HEK293 (cell line): ENCODE data around the gene VGLL4.

ENCODE experiments used
- CTCF ChIA-PET: fragments of 350-600 bp; formaldehyde crosslinking; extraction: SDS; loops from one replicate; lab custom pipeline; 2021; ENCODE audit warnings: antibody characterized with exemption; lab: Yijun Ruan, JAX
- POLR2A ChIA-PET: fragments of 300-600 bp; formaldehyde crosslinking; extraction: SDS; loops from one replicate; lab custom pipeline; 2020; ENCODE audit warnings: antibody characterized with exemption, inconsistent platforms; lab: Yijun Ruan, JAX
- H3K27ac ChIP-seq: fragments of 200-500 bp; sonication (Bioruptor generic); 2 replicates; pipeline ENCODE4 v1.5.1; 2014; ENCODE audit warnings: low read depth, low read length, control low read depth, inconsistent platforms; ENCODE audit errors: extremely low read depth
- H3K36me3 ChIP-seq, 2 experiments: fragments of 200-500 bp in 1 of 2; sonication (Bioruptor generic) in 1 of 2; 1 replicate in 1 of 2; 2 replicates in 1 of 2; pipeline ENCODE4 v1.5.1; 2014 to 2017; ENCODE audit warnings: inconsistent platforms in 2 of 2, low read length in 2 of 2; ENCODE audit not compliant: control insufficient read depth in 2 of 2, insufficient read depth in 1 of 2
- H3K4me1 ChIP-seq: fragments of 200-500 bp; sonication (Bioruptor generic); 2 replicates; pipeline ENCODE4 v1.5.1; 2014; ENCODE audit warnings: mild to moderate bottlenecking, low read length, inconsistent platforms; ENCODE audit not compliant: control insufficient read depth, insufficient read depth
- H3K4me3 ChIP-seq: 2 replicates; pipeline ENCODE4 v1.5.1; 2011; ENCODE audit warnings: low read depth, mild to moderate bottlenecking, control low read depth, low read length, moderate library complexity
- H3K9me3 ChIP-seq: fragments of 200-500 bp; sonication (Bioruptor generic); 2 replicates; pipeline ENCODE4 v1.5.1; 2014; ENCODE audit warnings: low read depth, low read length, inconsistent platforms; ENCODE audit not compliant: control insufficient read depth, insufficient read depth
- BCL11A ChIP-seq: fragments of 450-650 bp; formaldehyde crosslinking; IDR thresholded peaks from 2 replicates; pipeline ENCODE4 v1.5.1; 2016; ENCODE audit warnings: low read depth, missing biosample characterization, missing genetic modification characterization
- HOXC10 ChIP-seq: sonication (generic); formaldehyde crosslinking; IDR thresholded peaks from 2 replicates; pipeline ENCODE4 v1.8.1; 2023; ENCODE audit warnings: mild to moderate bottlenecking, missing genetic modification reagents
- PRDM6 ChIP-seq: fragments of 450-650 bp; formaldehyde crosslinking; IDR thresholded peaks from 2 replicates; pipeline ENCODE4 v1.5.1; 2017; ENCODE audit warnings: missing biosample characterization, missing genetic modification characterization
- TCF7L2 ChIP-seq: IDR thresholded peaks from 2 replicates; pipeline ENCODE4 v1.6.1; 2011; ENCODE audit warnings: low read depth, mild to moderate bottlenecking, inconsistent platforms, low read length, moderate library complexity, borderline replicate concordance
- ZBTB8A ChIP-seq: fragments of 450-650 bp; formaldehyde crosslinking; IDR thresholded peaks from 2 replicates; pipeline ENCODE4 v1.5.1; 2016; ENCODE audit warnings: missing biosample characterization, missing genetic modification characterization
- ZNF155 ChIP-seq: fragments of 450-650 bp; formaldehyde crosslinking; IDR thresholded peaks from 2 replicates; pipeline ENCODE4 v1.5.1; 2016; ENCODE audit warnings: missing biosample characterization, missing genetic modification characterization
- ZNF16 ChIP-seq: fragments of 450-650 bp; formaldehyde crosslinking; IDR thresholded peaks from 2 replicates; pipeline ENCODE4 v1.5.1; 2016; ENCODE audit warnings: low read depth, missing biosample characterization, missing genetic modification characterization
- ZNF18 ChIP-seq: fragments of 450-650 bp; formaldehyde crosslinking; IDR thresholded peaks from 2 replicates; pipeline ENCODE4 v1.5.1; 2016; ENCODE audit warnings: missing biosample characterization, missing genetic modification characterization
- ZNF184 ChIP-seq: fragments of 450-650 bp; IDR thresholded peaks from 2 replicates; pipeline ENCODE4 v1.5.1; 2018; ENCODE audit warnings: missing biosample characterization, mild to moderate bottlenecking, missing genetic modification characterization
- ZNF24 ChIP-seq: fragments of 450-650 bp; formaldehyde crosslinking; IDR thresholded peaks from 2 replicates; pipeline ENCODE4 v1.5.1; 2016; ENCODE audit warnings: missing biosample characterization, missing genetic modification characterization
- ZNF280C ChIP-seq: fragments of 450-650 bp; formaldehyde crosslinking; IDR thresholded peaks from 2 replicates; pipeline ENCODE4 v1.5.1; 2016; ENCODE audit warnings: missing biosample characterization, missing genetic modification characterization
- ZNF350 ChIP-seq: fragments of 450-650 bp; formaldehyde crosslinking; IDR thresholded peaks from 2 replicates; pipeline ENCODE4 v1.5.0; 2017; ENCODE audit warnings: missing biosample characterization, mild to moderate bottlenecking, missing genetic modification characterization
- ZNF37A ChIP-seq: fragments of 450-650 bp; IDR thresholded peaks from 2 replicates; pipeline ENCODE4 v1.5.1; 2018; ENCODE audit warnings: missing biosample characterization, missing genetic modification characterization
- ZNF501 ChIP-seq: fragments of 450-650 bp; formaldehyde crosslinking; IDR thresholded peaks from 2 replicates; pipeline ENCODE4 v1.5.1; 2016; ENCODE audit warnings: missing biosample characterization, missing genetic modification characterization
- ZNF521 ChIP-seq: fragments of 450-650 bp; formaldehyde crosslinking; IDR thresholded peaks from 2 replicates; pipeline ENCODE4 v1.5.1; 2017; ENCODE audit warnings: missing biosample characterization, mild to moderate bottlenecking, missing genetic modification characterization
- ZNF549 ChIP-seq: fragments of 450-650 bp; IDR thresholded peaks from 2 replicates; pipeline ENCODE4 v1.5.1; 2018; ENCODE audit warnings: missing biosample characterization, missing genetic modification characterization, mild to moderate bottlenecking, inconsistent platforms, moderate library complexity
- ZNF561 ChIP-seq: fragments of 450-650 bp; IDR thresholded peaks from 2 replicates; pipeline ENCODE4 v1.5.1; 2018; ENCODE audit warnings: missing biosample characterization, missing genetic modification characterization, borderline replicate concordance
- ZNF596 ChIP-seq: fragments of 450-650 bp; IDR thresholded peaks from 2 replicates; pipeline ENCODE4 v1.5.0; 2018; ENCODE audit warnings: missing biosample characterization, mild to moderate bottlenecking, missing genetic modification characterization, moderate library complexity
- ZNF747 ChIP-seq: fragments of 450-650 bp; formaldehyde crosslinking; IDR thresholded peaks from 2 replicates; pipeline ENCODE4 v1.5.1; 2016; ENCODE audit warnings: missing biosample characterization, missing genetic modification characterization

VGLL4 gene

GRCh38 chr3:11555211-11555782 lies 88.4 kb downstream of the VGLL4 start:
- Histone ChIP-seq H3K27ac (no peak overlapping the region), H3K9me3 (no peaks in the 10 kb centered on the region), H3K36me3 (peaks cover 0 to 37% of the 10 kb centered on the region in 2 experiments; a peak in 2 of 3 replicates), H3K4me1 (peaks cover 5% of the 10 kb centered on the region; the same call in 1 of the 2 replicates), H3K4me3 (no peak overlapping the region)
- CTCF ChIA-PET = no interaction called here
- no peak for TF ChIP-seq ZNF37A (tag by site-specific recombination)
- no peak for TF ChIP-seq BCL11A (tag by site-specific recombination)
- TF ChIP-seq ZNF280C (tag by site-specific recombination) = no peak
- no peak for TF ChIP-seq ZBTB8A (tag by site-specific recombination)
- no peak for TF ChIP-seq PRDM6
- TF ChIP-seq ZNF18 = no peak
- TF ChIP-seq ZNF561 (tag by site-specific recombination) = no peak
- no peak for TF ChIP-seq ZNF521 (tag by site-specific recombination)
- TF ChIP-seq ZNF184 (tag by site-specific recombination) = no peak
- no peak for TF ChIP-seq ZNF350 (tag by site-specific recombination)
- TF ChIP-seq ZNF747 (tag by site-specific recombination) = no peak
- TF ChIP-seq ZNF16 = no peak
- TF ChIP-seq TCF7L2 = no peak
- POLR2A ChIA-PET = no interaction called here

GRCh38 chr3:11554666-11555065 lies 89.0 kb downstream of the VGLL4 start:
- ChIA-PET POLR2A (no interaction called here), CTCF (no interaction called here)
- H3K4me3 ChIP-seq = no peak overlapping the region
- H3K36me3 ChIP-seq = peaks cover 0 to 33% of the 10 kb centered on the region in 2 experiments; a peak in 2 of 3 replicates
- peaks cover 5% of the 10 kb centered on the region; the same call in 1 of the 2 replicates for H3K4me1 ChIP-seq
- no peak overlapping the region for H3K27ac ChIP-seq
- TF ChIP-seq ZNF24 (tag by site-specific recombination) (no peak), ZNF155 (tag by site-specific recombination) (no peak), ZNF596 (tag by site-specific recombination) (no peak), ZNF501 (no peak), ZNF549 (no peak), HOXC10 (no peak), BCL11A (tag by site-specific recombination) (no peak), ZNF16 (no peak)
- TF ChIP-seq, all 188 proteins: peak for 0
- H3K9me3 ChIP-seq = no peaks in the 10 kb centered on the region
